Fibroblast of peridontal ligament (primary cell): Measurements from ENCODE around the gene CLN6.

Source experiments
- DNase-seq: peaks from one replicate; pipeline ENCODE4 v3.0.0-alpha.2; 2010; ENCODE audit errors: extremely low read depth

The CLN6 gene

GRCh38 chr15:68229386-68230156 is at the start of gene CLN6:
Gene CLN6, minus strand, starts transcription at chr15:68229728. Its CDS starts 144 bp downstream, at chr15:68229584.
- DNase-seq, result peak; percentile 75

GRCh38 chr15:68278595-68279405 is 49.3 kb upstream of the CLN6 start:
- peak; percentile 40 for DNase-seq

- no peak for DNase-seq
Observed at GRCh38 chr15:68278345-68278594, 48.7 kb upstream of the CLN6 start.

GRCh38 chr15:68277603-68278344 is 48.2 kb upstream of the CLN6 start, which contains the start of gene FEM1B:
Gene FEM1B, plus strand, starts transcription at chr15:68277745. Its CDS starts 673 bp downstream, at chr15:68278418.
- DNase-seq, result peak; percentile 91

GRCh38 chr15:68277131-68277602 is 47.6 kb upstream of the CLN6 start:
- peak; percentile 69 for DNase-seq

- no peak for DNase-seq
Observed at GRCh38 chr15:68276668-68277067, 47.1 kb upstream of the CLN6 start.

- DNase-seq, result peak; percentile 55
Observed at GRCh38 chr15:68275165-68275746, 45.7 kb upstream of the CLN6 start.

GRCh38 chr15:68274201-68274848 is 44.8 kb upstream of the CLN6 start:
- DNase-seq, result no peak

GRCh38 chr15:68272721-68273271 is 43.3 kb upstream of the CLN6 start:
- DNase-seq, result peak; percentile 44

- peak; percentile 53 for DNase-seq
Observed at GRCh38 chr15:68271854-68272471, 42.4 kb upstream of the CLN6 start.

GRCh38 chr15:68268405-68268804 is 38.9 kb upstream of the CLN6 start:
- no peak for DNase-seq

- no peak for DNase-seq
Observed at GRCh38 chr15:68265674-68266073, 36.1 kb upstream of the CLN6 start.

GRCh38 chr15:68265081-68265480 is 35.6 kb upstream of the CLN6 start:
- DNase-seq, result no peak

GRCh38 chr15:68264282-68264681 is 34.8 kb upstream of the CLN6 start:
- DNase-seq, result no peak

GRCh38 chr15:68262514-68263356 is 33.2 kb upstream of the CLN6 start:
- no peak for DNase-seq

- DNase-seq, result no peak
Observed at GRCh38 chr15:68261980-68262379, 32.5 kb upstream of the CLN6 start.

GRCh38 chr15:68261241-68261640 is 31.7 kb upstream of the CLN6 start:
- no peak for DNase-seq

- DNase-seq, result no peak
Observed at GRCh38 chr15:68259883-68260282, 30.4 kb upstream of the CLN6 start.

GRCh38 chr15:68258692-68259091 is 29.2 kb upstream of the CLN6 start:
- no peak for DNase-seq
